H4 (cell line): Measurements from ENCODE around the gene EDN3. TPM values are rescaled to one million over a fixed set of nuclear protein-coding genes. Genes with fewer than 3 reads are reported as not detected.
"Not testable (repeated sequence)": the region's sequence is repeated elsewhere in the genome, so short reads cannot be mapped to it uniquely, and the experiment has no call there.

Experiments used
- DNase-seq: peaks from one replicate; pipeline ENCODE4 v3.0.0-alpha.2; 2015; ENCODE audit warnings: low spot score
- total RNA-seq: library from RNA; depleted of rRNA; stranded (reverse); fragments of >200 nt; shearing (Covaris generic); gene quantifications from 2 replicates; pipeline ENCODE4 v1.2.3, GENCODE V29; 2014

The EDN3 gene
- total RNA-seq, 1 experiment from 2014 or later = not detected

- DNase-seq = no peak
Measured at GRCh38 chr20:59336540-59336939, 36.1 kb downstream of the EDN3 start.

GRCh38 chr20:59338444-59338843, 38.0 kb downstream of the EDN3 start:
- DNase-seq = not testable (repeated sequence)

- no peak for DNase-seq
Measured at GRCh38 chr20:59340201-59340885, 39.9 kb downstream of the EDN3 start.

GRCh38 chr20:59341285-59342022, 41.0 kb downstream of the EDN3 start:
- not testable (repeated sequence) for DNase-seq

GRCh38 chr20:59342023-59342957, 41.9 kb downstream of the EDN3 start:
- no peak for DNase-seq

- no peak for DNase-seq
Measured at GRCh38 chr20:59346061-59346460, 45.6 kb downstream of the EDN3 start.

GRCh38 chr20:59349277-59349676, 48.9 kb downstream of the EDN3 start:
- DNase-seq = no peak

- no peak for DNase-seq
Measured at GRCh38 chr20:59350330-59351156, 50.1 kb downstream of the EDN3 start.

GRCh38 chr20:59351157-59352040, 51.0 kb downstream of the EDN3 start:
- DNase-seq = peak; percentile 28

- DNase-seq = no peak
Measured at GRCh38 chr20:59352541-59352940, 52.1 kb downstream of the EDN3 start.

- no peak for DNase-seq
Measured at GRCh38 chr20:59352990-59353389, 52.6 kb downstream of the EDN3 start.

- no peak for DNase-seq
Measured at GRCh38 chr20:59354460-59354859, 54.0 kb downstream of the EDN3 start.

GRCh38 chr20:59355242-59355641, 54.8 kb downstream of the EDN3 start:
- DNase-seq = no peak

GRCh38 chr20:59356662-59357165, 56.3 kb downstream of the EDN3 start:
- DNase-seq = no peak

GRCh38 chr20:59358793-59359192, 58.4 kb downstream of the EDN3 start:
- not testable (repeated sequence) for DNase-seq

- DNase-seq = no peak
Measured at GRCh38 chr20:59359906-59360725, 59.7 kb downstream of the EDN3 start.

- DNase-seq = no peak
Measured at GRCh38 chr20:59360934-59361333, 60.5 kb downstream of the EDN3 start.

GRCh38 chr20:59361411-59361810, 61.0 kb downstream of the EDN3 start:
- DNase-seq = no peak

- DNase-seq = no peak
Measured at GRCh38 chr20:59363101-59363500, 62.7 kb downstream of the EDN3 start.
